Stimulated activated CD4-positive, alpha-beta T cell treated with anti-CD3 and anti-CD28 coated beads, Interleukin-15, amount 100 ng/mL, for 24 hours (primary cell): Measurements from ENCODE around the gene BARHL1.

Source experiments
- DNase-seq: peaks from one replicate; pipeline ENCODE4 v3.0.0-alpha.2; 2020

BARHL1 gene

GRCh38 chr9:132588501-132589147, 6.2 kb downstream of the BARHL1 start:
- DNase-seq = no peak

DNA sequence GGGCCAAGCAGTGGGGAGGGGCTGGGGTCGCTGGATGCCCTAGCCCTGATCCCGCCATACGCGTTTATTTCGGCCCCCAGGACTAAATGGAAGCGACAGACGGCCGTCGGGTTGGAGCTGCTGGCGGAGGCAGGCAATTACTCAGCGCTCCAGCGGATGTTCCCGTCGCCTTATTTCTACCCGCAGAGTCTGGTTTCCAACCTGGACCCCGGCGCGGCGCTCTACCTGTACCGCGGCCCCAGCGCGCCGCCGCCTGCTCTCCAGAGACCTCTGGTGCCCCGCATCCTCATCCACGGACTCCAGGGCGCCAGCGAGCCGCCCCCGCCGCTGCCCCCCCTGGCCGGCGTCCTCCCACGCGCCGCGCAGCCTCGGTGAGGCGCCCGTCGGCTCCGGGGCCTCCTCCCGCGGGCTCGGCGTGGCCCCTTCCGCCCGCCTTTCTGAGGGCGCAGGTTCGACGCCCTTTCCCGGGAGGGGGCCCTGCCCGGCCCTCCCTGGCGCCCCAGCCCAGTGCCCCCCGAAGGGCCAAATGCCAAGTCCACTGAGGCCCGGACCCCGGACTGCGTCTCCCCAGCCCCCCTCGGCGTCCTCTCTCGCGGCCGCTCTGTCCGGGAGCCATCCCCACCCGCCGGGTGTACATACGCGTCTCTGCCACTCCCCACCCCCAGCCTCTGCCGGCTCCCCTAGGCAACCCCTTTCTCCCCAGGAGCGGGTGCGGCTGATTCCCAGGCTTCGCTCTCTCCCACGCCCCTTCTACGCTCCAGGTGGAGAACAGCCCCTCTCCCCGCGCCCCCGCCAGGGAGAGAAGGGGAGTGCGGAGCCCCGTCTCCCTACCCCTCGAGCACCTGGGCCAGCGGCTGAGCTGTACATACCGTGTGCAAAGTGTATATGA, 7.0 kb downstream of the BARHL1 start:
- no peak for DNase-seq

DNA sequence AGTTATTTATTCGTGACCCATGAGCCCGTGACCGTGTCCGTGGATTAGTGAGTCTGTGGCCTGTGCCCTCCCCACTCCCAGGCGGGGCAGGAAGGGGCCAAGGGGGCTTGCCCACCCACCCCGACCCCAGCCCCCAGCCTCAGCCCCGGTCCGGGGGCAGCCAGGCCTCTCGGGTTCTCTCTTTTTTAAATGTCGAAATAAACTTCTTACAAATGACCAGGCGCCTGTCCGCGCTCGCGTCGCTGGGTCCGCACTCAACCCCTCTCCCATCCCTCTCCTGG, 7.6 kb downstream of the BARHL1 start:
- DNase-seq = no peak

DNA sequence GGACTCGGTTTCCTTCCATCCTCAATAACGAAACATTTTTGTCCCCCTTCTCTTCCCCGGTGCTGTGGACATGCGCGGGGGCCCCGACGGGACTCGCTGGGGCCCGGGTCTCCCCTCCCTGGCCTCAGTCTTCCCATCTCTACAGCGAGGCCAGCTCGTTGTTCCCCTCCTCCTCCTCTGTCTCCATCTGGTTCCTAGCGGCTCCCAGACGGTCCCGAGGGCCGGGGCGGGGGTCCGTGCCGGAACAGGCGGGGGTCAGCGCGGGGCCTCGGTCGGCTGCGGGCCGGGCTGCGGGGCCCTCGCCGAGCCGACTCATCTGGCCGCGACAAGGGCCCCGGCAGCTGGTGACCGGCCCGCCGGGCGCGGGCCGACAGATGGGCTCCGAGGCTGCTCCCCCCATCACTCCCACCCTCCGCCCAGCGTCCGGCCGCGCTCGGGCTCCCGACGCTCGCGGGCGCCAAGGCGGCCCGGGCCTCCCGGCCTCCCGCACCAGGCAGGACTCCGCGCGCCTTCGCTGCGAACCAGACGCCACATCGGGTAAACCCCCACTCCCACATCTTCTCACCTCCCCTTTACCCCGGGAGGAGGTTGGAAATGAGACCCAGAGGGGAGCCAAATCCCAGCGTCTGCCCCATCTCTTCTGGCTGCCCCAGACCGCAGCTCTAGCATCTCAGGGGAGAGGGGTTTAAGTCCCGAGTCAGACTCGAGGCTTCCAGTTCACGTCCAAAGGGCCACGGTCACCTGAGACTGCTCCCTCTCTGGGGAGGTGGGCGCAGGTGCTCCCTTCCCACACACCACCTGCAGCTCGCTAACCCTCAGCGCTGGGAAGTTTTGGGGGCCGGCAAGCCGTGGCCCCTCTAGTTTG, 8.1 kb downstream of the BARHL1 start:
- DNase-seq = no peak

DNA sequence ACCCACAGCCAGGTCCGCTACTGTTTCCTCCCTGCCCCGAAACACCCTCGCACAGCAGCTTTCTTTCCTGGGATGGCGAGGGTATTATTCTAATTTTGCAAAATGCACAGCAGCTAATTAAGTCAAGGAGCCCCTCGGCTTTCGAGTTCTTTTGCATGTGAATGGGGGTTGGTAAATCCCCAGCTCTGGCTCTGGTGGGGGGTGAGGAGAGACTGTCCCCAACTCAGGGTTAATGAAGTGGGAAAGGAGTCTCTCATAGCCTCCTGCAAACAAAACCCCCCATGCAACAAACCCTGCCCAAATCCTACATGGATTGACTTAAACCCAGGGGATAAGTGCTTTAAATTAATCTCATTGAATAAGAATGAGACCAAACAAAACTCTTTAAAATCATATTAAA, 8.8 kb downstream of the BARHL1 start:
- DNase-seq = no peak

- no peak for DNase-seq
These were observed 9.4 kb downstream of the BARHL1 start for GRCh38 chr9:132591751-132592314.

GRCh38 chr9:132592451-132592850, 10.0 kb downstream of the BARHL1 start:
- no peak for DNase-seq

- no peak for DNase-seq
These were observed 12.0 kb downstream of the BARHL1 start for GRCh38 chr9:132594412-132594811.

DNA sequence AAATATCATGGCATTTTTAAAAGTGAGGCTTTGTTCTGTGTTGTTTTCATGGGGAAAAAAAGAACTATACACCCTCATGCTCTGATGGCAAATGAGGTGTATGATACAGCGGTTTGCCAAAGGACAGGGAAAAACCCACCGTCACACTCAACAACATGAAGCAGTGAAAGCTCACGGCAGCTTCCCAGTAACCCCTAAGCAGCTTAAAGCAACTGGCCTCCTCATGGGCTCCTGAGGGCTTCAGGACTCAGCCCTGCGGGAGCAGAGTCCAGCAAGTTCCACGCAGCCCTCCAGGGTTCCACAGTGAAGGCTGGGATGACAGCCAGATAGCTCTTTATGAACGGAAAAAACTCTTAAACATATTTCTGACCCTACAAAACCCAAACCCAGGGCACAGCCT, 12.9 kb downstream of the BARHL1 start:
- DNase-seq = no peak

GRCh38 chr9:132596200-132596599, 13.8 kb downstream of the BARHL1 start:
- no peak for DNase-seq

GRCh38 chr9:132597073-132597775, 14.8 kb downstream of the BARHL1 start:
- no peak for DNase-seq

DNA sequence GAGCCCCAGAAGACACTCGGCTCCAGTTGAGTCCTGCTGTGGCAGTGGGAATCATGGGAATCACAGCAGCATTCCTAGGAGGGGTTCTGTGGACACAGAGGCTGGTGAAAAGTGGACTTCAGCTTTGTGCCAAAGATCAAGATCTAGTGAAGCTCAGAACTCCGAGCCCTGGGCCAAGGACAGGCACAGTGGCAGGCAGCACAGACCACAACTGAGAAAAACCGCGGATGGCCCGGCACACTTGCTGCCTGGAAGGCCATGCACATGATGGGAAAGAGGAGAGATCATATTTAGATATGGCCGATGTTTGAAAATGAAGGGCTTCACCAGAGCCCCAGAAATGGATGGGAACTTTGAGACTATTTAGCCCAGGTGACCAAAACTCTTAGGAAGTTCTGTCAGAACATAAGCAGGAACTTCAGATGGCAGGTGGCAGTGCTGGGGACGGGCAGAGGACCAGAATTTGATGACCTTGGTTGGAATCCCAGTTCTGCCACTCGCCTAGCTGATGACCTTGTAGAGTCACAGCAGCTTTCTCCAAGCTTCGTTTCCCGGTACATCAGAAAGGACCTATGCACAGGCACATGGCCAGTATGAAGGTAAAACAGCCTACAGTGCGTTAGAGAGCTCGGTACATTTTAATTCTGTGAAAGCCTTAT, 18.0 kb downstream of the BARHL1 start:
- no peak for DNase-seq

DNA sequence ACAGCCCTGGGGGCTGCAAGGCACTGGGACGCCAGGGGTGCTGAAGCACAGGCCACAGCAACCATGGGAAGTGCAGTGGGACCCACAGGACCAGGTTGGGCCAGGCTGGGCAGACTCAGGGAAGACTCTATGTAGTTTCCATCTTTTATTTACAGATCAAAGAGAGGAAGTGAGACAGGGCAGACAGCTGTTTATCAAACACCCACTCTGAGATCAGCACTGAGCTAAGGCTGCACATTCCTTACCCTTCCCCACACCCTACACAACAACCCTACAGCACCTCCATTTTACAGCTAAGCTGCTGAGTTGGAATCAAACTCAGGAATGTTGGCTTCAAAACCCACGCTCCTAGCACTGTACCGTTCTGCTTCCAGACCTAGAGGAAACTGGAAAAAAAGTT, 19.8 kb downstream of the BARHL1 start:
- no peak for DNase-seq

DNA sequence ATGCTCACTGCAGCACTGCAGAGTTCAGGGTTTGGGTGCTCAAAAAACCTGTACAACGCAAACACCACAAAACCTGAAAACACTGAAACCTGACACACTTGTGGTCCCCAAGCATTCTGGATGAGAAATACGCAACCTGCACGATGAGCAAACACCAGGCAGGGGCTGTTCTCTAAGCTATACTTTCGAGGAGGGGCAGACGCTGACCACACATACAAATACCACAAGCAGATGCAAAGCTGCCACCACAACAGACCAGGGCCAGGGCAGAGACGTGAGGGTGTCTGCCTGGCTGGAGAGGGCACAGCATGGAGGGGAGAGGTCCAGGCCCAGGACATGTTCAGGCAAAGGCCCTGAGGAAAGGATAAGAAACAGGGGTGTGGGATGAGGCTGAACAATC, 23.0 kb downstream of the BARHL1 start:
- DNase-seq = no peak

DNA sequence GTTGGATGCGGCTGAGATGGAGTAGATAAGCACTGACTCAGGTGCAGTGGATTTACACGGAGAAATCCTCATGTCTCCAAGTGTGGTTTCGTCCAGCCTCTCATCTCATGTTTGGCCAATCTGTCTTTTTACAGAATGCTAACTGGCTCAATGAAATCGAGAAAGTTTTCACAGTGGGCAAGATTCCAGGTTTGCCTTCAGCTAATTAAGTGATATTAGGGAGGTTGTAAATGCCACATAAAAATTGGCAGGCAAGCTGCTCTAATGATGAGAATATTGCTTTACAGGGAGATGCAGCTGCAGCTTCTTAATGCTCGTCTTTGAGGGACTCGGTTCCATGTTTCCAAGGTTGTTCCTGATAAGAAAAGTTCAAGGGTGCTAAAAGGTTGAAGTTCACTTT, 23.7 kb downstream of the BARHL1 start:
- DNase-seq = no peak

DNA sequence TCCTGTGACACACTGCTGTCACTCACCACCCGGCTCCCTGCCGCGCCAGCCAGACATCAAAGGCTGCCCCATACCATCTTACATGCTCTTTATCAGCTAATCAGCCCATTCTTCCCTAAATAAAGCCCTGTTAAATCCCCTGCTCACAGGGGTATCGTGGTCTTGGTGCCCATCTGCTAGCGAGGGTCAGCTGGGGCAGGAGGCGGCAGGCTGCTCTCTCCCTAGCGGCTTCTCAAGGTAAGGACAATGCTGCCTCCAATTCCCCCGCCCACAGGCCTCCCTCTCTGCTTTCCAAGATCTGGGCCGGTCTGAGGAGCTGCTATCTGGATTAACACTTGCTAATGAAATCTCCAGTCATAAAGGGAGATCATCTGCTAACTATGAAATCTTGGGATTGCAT, 26.8 kb downstream of the BARHL1 start:
- no peak for DNase-seq

- DNase-seq = no peak
These were observed 27.4 kb downstream of the BARHL1 start for GRCh38 chr9:132609829-132610228.

GRCh38 chr9:132610661-132611060, 28.3 kb downstream of the BARHL1 start:
- DNase-seq = no peak

DNA sequence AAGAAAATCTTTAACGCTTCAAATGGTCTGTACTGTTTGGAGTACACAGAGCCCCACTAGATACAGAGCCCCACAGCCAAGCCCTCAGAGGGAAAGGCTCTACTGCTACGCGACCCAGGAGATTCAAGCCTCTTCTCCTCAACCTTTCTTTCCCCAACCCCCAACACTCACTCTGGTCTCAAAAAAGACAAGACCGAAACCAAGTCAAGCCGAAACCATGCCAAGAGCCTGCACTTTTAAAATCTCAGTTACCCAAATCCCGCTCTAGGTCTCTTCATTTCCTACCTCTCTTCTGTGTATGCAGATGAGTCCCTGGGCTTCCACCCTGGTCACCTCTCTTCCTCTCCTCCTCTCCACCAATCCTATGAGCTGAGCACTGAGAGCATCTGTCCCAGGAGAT, 31.9 kb downstream of the BARHL1 start:
- no peak for DNase-seq

GRCh38 chr9:132615774-132616173, 33.4 kb downstream of the BARHL1 start:
- no peak for DNase-seq

GRCh38 chr9:132616725-132617124, 34.3 kb downstream of the BARHL1 start:
- no peak for DNase-seq

- no peak for DNase-seq
These were observed 39.8 kb downstream of the BARHL1 start for GRCh38 chr9:132622159-132622558.
